Mammary epithelial cell (primary cell): ENCODE measurements around the gene ADAMTSL2.

Experiments
- EZH2 ChIP-seq: IDR thresholded peaks from 2 replicates; pipeline ENCODE4 v1.6.1; 2012; ENCODE audit warnings: low read length, inconsistent platforms, borderline replicate concordance
- TF ChIP-seq, protein P1 (sequence below), 2 donors: IDR thresholded peaks in 1 of 2; conservative IDR thresholded peaks in 1 of 2; 2 replicates each; pipeline ENCODE4 v1.5.1; 2011 to 2012; ENCODE audit warnings: inconsistent platforms in 2 of 2, low read length in 2 of 2, mild to moderate bottlenecking in 2 of 2, control low read depth in 1 of 2, low read depth in 1 of 2; ENCODE audit not compliant: insufficient read depth in 1 of 2; ENCODE audit errors: extremely low read depth in 1 of 2

GRCh38 chr9:133577737-133578112 lies 43.2 kb downstream of the ADAMTSL2 start:
- TF ChIP-seq, protein P1, sequence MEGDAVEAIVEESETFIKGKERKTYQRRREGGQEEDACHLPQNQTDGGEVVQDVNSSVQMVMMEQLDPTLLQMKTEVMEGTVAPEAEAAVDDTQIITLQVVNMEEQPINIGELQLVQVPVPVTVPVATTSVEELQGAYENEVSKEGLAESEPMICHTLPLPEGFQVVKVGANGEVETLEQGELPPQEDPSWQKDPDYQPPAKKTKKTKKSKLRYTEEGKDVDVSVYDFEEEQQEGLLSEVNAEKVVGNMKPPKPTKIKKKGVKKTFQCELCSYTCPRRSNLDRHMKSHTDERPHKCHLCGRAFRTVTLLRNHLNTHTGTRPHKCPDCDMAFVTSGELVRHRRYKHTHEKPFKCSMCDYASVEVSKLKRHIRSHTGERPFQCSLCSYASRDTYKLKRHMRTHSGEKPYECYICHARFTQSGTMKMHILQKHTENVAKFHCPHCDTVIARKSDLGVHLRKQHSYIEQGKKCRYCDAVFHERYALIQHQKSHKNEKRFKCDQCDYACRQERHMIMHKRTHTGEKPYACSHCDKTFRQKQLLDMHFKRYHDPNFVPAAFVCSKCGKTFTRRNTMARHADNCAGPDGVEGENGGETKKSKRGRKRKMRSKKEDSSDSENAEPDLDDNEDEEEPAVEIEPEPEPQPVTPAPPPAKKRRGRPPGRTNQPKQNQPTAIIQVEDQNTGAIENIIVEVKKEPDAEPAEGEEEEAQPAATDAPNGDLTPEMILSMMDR (conservative IDR thresholded peaks at IDR 0.05 in 1 of 2, IDR thresholded peaks at IDR 0.05 in 1 of 2; ENCODE audit: extremely low read depth in 1 of 2, insufficient read depth in 1 of 2, low read depth in 1 of 2, low read length in 2 of 2) = no peak
- no peak for TF ChIP-seq EZH2
